Adrenal gland (tissue), 12 donors: ENCODE results near the gene AP4E1. TPM values are rescaled to one million over a fixed set of nuclear protein-coding genes. Genes with fewer than 3 reads are reported as not detected.
A peak's percentile ranks its signal among the peaks of the same experiment; 100 is the strongest.

ENCODE experiments used
- DNase-seq, 7 donors: peaks; one replicate each; pipeline ENCODE4 v3.0.0-alpha.2; 2019 to 2020
- H3K27ac ChIP-seq, 5 donors: fragments of 200-600 bp; sonication (generic) in 4 of 5; 1 replicate in 3 of 5; 2 replicates in 2 of 5; pipeline versions ENCODE4 v1.5.1 to v1.8.0; 2016 to 2020; ENCODE audit warnings: mild to moderate bottlenecking in 1 of 5
- H3K27me3 ChIP-seq: fragments of 200-600 bp; 2 replicates; pipeline ENCODE4 v1.8.0; 2021
- H3K36me3 ChIP-seq, 2 donors: fragments of 200-600 bp; replicated peaks in 1 of 2; 1 replicate in 1 of 2; 2 replicates in 1 of 2; pipeline versions ENCODE4 v1.5.1 to v1.8.0; 2018 to 2022
- H3K4me1 ChIP-seq, 2 donors: fragments of 200-600 bp; replicated peaks in 1 of 2; 1 replicate in 1 of 2; 2 replicates in 1 of 2; pipeline versions ENCODE4 v1.5.1 to v1.8.0; 2018 to 2021
- H3K4me3 ChIP-seq, 4 donors: fragments of 200-600 bp; sonication (generic) in 3 of 4; one replicate each; pipeline ENCODE4 v1.5.1; 2016 to 2018
- H3K9me3 ChIP-seq, 3 donors: fragments of 200-600 bp; sonication (generic) in 1 of 3; replicated peaks in 1 of 3; 1 replicate in 2 of 3; 2 replicates in 1 of 3; pipeline versions ENCODE4 v1.5.1 to v1.8.0; 2016 to 2021
- CTCF ChIP-seq, 6 experiments: fragments of 450-650 bp in 4 of 6; fragments of 200-600 bp in 2 of 6; sonication (generic) in 1 of 6; IDR thresholded peaks; 1 replicate in 5 of 6; 2 replicates in 1 of 6; pipeline versions ENCODE4 v1.5.1 to v1.8.0; 2016 to 2021; ENCODE audit warnings: antibody characterized with exemption in 6 of 6, mild to moderate bottlenecking in 2 of 6, moderate library complexity in 1 of 6
- POLR2A ChIP-seq, 2 donors: fragments of 450-650 bp; IDR thresholded peaks; one replicate each; pipeline ENCODE4 v1.6.1; 2017; ENCODE audit warnings: antibody characterized with exemption in 2 of 2, mild to moderate bottlenecking in 2 of 2, moderate library complexity in 1 of 2
- WGBS, 4 donors: extraction: QIAGEN DNeasy Blood & Tissue Kit in 2 of 4; methylation state at CpG; one replicate each; pipeline versions ENCODE4 v1.1.5 to v1.1.7; 2013 to 2017; 5-methylcytosine and 5-hydroxymethylcytosine counted together
- intact Hi-C, 2 donors: fragments of 100-400 bp; cut with DNase I; formaldehyde crosslinking; loops; one replicate each; pipeline versions ENCODE4 v1.14.1 to v1.15.0; 2022 to 2023
- polyA plus RNA-seq, 3 donors: library from polyadenylated mRNA; stranded (reverse); fragments of 200-250 nt in 2 of 3; fragments of 350-450 nt in 1 of 3; fragmentation: Illumina TruSeq in 1 of 3; extraction: RNeasy Lipid Tissue Mini Kit (QIAGEN cat#74804) in 1 of 3; gene quantifications; one replicate each; pipeline ENCODE4 v1.2.3, GENCODE V29; 2013 to 2014
- total RNA-seq, 9 donors: library from RNA; depleted of rRNA in 4 of 9; stranded (reverse); fragments of >200 nt in 4 of 9; fragments of 120-200 nt in 1 of 9; fragmentation: NEBNext Ultra II Directional in 1 of 9; extraction: Animal tissue kit (Norgen Biotek cat#: 25700) in 1 of 9; gene quantifications; one replicate each; pipeline versions ENCODE4 v1.1.0 to v1.2.4, GENCODE V29; 2013 to 2023
- donor health status: healthy with polysubstance abuse.
- donor health status: Bipolar disorder and iron deficiency.
- donor health status: DM: yes; HTN: yes; CAD: no.
- donor health status: DM: no; HTN: no; CAD: no.
- donor health status: DM: no; HTN: no; CAD: no.
- donor health status: DM: yes; HTN: yes; CAD: no.

Gene AP4E1
- total and polyA plus RNA-seq, 12 donors, result 2.0 to 23.0 (median 9.5) TPM

DNA sequence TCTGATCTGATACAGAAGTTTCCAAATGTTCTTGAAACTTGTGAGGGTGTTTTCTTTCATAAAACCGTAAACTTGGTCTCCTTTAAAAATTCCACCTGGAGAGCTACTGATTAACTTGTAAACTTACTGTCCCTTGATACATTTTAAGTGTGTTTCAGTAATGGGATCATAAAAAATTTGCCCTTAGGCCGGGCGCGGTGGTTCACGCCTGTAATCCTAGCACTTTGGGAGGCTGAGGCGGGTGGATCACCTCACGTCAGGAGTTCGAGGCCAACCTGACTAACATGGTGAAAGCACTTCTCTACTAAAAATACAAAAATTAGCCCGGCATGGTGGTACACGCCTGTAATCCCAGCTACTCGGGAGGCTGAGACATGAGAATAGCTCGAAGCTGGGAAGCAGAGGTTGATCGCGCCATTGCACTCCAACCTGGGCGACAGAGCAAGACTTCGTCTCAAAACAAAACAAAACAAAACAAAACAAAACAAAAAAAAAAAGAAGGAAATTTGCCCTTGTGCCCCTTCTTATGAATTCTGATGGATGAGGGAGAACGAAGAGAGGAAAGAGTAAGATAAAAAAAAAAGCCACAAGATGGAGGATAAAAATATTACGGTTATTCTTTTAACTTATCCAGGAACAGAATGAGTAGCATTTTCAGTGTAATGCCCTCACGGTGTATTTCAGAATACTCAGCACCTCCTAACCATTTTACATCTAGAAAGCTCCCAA lies 32.1 kb upstream of the AP4E1 start:
- Histone ChIP-seq H3K36me3 (no peaks in the 10 kb centered on the region), H3K9me3 (no peaks in the 10 kb centered on the region), H3K27me3 (no peaks in the 10 kb centered on the region), H3K4me3 (peak overlapping the region in 2 of 4 donors; percentile 13 to 55), H3K4me1 (peaks cover 0 to 6% of the 10 kb centered on the region in 2 donors), H3K27ac (no peak overlapping the region)
- WGBS, 4 donors, result 69 to 70% (median 70%) methylated on average over 19 of the region's 19 CpGs
- DNase-seq, result no peak
- intact Hi-C loops, result loop anchor here in 1 of 2 donors (10.0 kb wide), 1 partner anchor 202 kb away; no protein-coding TSS in a partner anchor
- no peak for TF ChIP-seq CTCF (IDR thresholded peaks at IDR 0.05)
- no peak for TF ChIP-seq POLR2A (IDR thresholded peaks at IDR 0.05)

GRCh38 chr15:50876989-50877360 lies 31.5 kb upstream of the AP4E1 start:
- H3K36me3 ChIP-seq, result no peaks in the 10 kb centered on the region
- H3K4me3 ChIP-seq, result peak overlapping the region in 2 of 4 donors; percentile 13 to 55
- 0 to 1% (median 0%) methylated on average over 4 to 8 of the region's 8 CpGs for WGBS, 4 donors
- peaks cover 0 to 6% of the 10 kb centered on the region in 2 donors for H3K4me1 ChIP-seq
- no peaks in the 10 kb centered on the region for H3K27me3 ChIP-seq
- TF ChIP-seq CTCF (IDR thresholded peaks at IDR 0.05) (peak; percentile 91 to 97 (median 96)), POLR2A (IDR thresholded peaks at IDR 0.05) (no peak)
- no peaks in the 10 kb centered on the region for H3K9me3 ChIP-seq
- no peak overlapping the region for H3K27ac ChIP-seq
- intact Hi-C loops, result loop anchor here in 1 of 2 donors (10.0 kb wide), 1 partner anchor 202 kb away; no protein-coding TSS in a partner anchor
- peak; percentile 68 to 92 (median 83) for DNase-seq

DNA sequence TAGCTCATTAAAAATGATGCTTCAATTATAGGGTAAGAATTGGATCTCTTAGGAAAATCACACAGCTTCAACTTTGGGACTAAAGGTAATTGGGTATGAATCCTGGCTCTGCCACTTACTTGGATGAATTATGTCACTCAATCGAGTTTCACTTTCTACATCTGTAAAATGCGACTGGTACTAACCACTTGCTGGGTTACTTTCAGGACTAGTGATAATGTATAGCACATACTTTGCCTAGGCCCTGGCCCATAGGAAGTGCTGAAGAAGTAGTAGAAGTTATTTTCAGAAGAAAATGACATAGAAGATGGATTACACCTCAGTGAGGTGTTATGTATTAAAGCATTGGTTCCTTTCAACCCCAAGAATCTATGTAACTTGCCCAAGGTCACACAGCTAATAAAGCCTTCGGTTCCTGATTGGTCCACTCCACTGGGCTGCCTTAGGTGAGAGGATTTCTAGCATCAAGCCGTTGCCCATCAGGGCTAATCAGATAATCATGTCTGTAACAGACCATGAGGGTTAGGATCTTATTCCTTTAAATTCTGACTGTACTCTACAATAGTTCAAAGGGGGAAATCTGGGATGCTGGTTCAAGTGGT lies 29.4 kb upstream of the AP4E1 start:
- TF ChIP-seq CTCF (IDR thresholded peaks at IDR 0.05), result no peak
- TF ChIP-seq POLR2A (IDR thresholded peaks at IDR 0.05), result no peak
- 57 to 68% (median 63%) methylated on average over 4 of the region's 4 CpGs for WGBS, 4 donors
- no peak for DNase-seq
- H3K4me1 ChIP-seq, result peaks cover 0 to under 1% of the 10 kb centered on the region in 2 donors
- intact Hi-C loops, result loop anchor here in 1 of 2 donors (10.0 kb wide), 1 partner anchor 204 kb away; no protein-coding TSS in a partner anchor
- no peak overlapping the region for H3K4me3 ChIP-seq
- H3K36me3 ChIP-seq, result no peaks in the 10 kb centered on the region
- H3K27ac ChIP-seq, result no peak overlapping the region
- no peaks in the 10 kb centered on the region for H3K27me3 ChIP-seq
- no peaks in the 10 kb centered on the region for H3K9me3 ChIP-seq

DNA sequence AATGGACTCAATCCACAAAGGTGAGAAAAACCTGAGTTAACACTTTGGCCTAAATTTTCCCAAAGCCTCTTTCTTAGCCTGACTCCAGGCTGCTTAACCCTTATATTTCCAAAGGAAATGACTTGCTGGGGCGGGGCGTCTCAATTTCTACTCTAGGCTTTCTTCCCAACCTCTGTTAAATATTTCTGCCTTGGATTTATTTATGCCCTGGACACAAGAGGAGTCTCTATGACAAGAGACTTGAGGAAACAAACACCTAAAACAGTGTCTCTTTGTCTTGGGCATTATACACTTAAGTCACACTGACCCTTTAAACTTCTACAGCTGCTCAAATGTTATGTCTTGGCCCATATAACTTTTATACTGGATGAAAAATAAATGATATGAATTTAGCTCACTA lies 28.3 kb upstream of the AP4E1 start:
- Histone ChIP-seq H3K27ac (peak overlapping the region in 1 of 5 donors; percentile 0), H3K4me1 (peaks cover 0 to 9% of the 10 kb centered on the region in 2 donors)
- intact Hi-C loops, result loop anchor here in 1 of 2 donors (5.0 kb wide), 1 partner anchor 208 kb away; no protein-coding TSS in a partner anchor

More for the DNA sequence above, 28.3 kb upstream of the AP4E1 start:
- Histone ChIP-seq H3K4me3 (no peak overlapping the region), H3K36me3 (no peaks in the 10 kb centered on the region), H3K9me3 (no peaks in the 10 kb centered on the region), H3K27me3 (no peaks in the 10 kb centered on the region)
- no peak for DNase-seq
- TF ChIP-seq POLR2A (IDR thresholded peaks at IDR 0.05) (no peak), CTCF (IDR thresholded peaks at IDR 0.05) (no peak)
- WGBS, 4 donors, result 87 to 94% (median 90%) methylated on average over 2 of the region's 2 CpGs
